Epithelial cell of proximal tubule (primary cell): ENCODE results near the gene ARL4A. TPM values are rescaled to one million over a fixed set of nuclear protein-coding genes. Genes with fewer than 3 reads are reported as not detected.

Source experiments
- DNase-seq: peaks from one replicate; pipeline ENCODE4 v3.0.0-alpha.2; 2011; ENCODE audit warnings: low read depth
- H3K4me3 ChIP-seq: 2 replicates; pipeline ENCODE4 v1.5.1; 2011; ENCODE audit warnings: low read depth, mild to moderate bottlenecking, low read length
- CTCF ChIP-seq: conservative IDR thresholded peaks from 2 replicates; pipeline ENCODE4 v1.5.1; 2012; ENCODE audit warnings: low read depth, mild to moderate bottlenecking, low read length
- total RNA-seq: library from RNA; depleted of rRNA; stranded (reverse); fragments of >200 nt; gene quantifications from 2 replicates; pipeline ENCODE4 v1.2.3, GENCODE V29; 2015

Gene ARL4A
- total RNA-seq, 1 donor from 2014 or later, result 22.1 TPM

GRCh38 chr7:12714379-12714737, 26.9 kb downstream of the ARL4A start:
- DNase-seq, result no peak
- no peak overlapping the region for H3K4me3 ChIP-seq
- no peak for TF ChIP-seq CTCF

GRCh38 chr7:12715372-12716133, 28.1 kb downstream of the ARL4A start:
- DNase-seq, result no peak
- no peak for TF ChIP-seq CTCF
- no peak overlapping the region for H3K4me3 ChIP-seq

- no peak for TF ChIP-seq CTCF
- no peak for DNase-seq
- H3K4me3 ChIP-seq, result no peak overlapping the region
Measured at GRCh38 chr7:12716134-12716681, 28.8 kb downstream of the ARL4A start.

- TF ChIP-seq CTCF, result no peak
- DNase-seq, result no peak
- H3K4me3 ChIP-seq, result no peak overlapping the region
Measured at GRCh38 chr7:12716722-12717121, 29.3 kb downstream of the ARL4A start.

GRCh38 chr7:12719141-12719919, 31.9 kb downstream of the ARL4A start:
- DNase-seq, result no peak
- TF ChIP-seq CTCF, result no peak
- H3K4me3 ChIP-seq, result no peak overlapping the region

GRCh38 chr7:12719981-12720865, 32.8 kb downstream of the ARL4A start:
- no peak overlapping the region for H3K4me3 ChIP-seq
- DNase-seq, result no peak
- no peak for TF ChIP-seq CTCF
